GM10248 (cell line): ENCODE data around the gene MRPS11.

Experiments
- CTCF ChIA-PET: fragments of 300-600 bp; sonication (Branson Sonifier 250); formaldehyde crosslinking; extraction: SDS; loops from one replicate; lab custom pipeline; 2021; ENCODE audit warnings: antibody characterized with exemption; lab: Yijun Ruan, JAX
- POLR2A ChIA-PET: fragments of 350-650 bp; sonication (Branson Sonifier 250); formaldehyde crosslinking; extraction: SDS; loops from one replicate; lab custom pipeline; 2020; ENCODE audit warnings: antibody characterized with exemption; lab: Yijun Ruan, JAX
- DNase-seq: peaks from one replicate; pipeline ENCODE4 v3.0.0; 2012; ENCODE audit errors: extremely low spot score
- TF ChIP-seq, protein P1 (sequence below): IDR thresholded peaks from 2 replicates; pipeline ENCODE4 v1.5.1; 2012; ENCODE audit warnings: mild to moderate bottlenecking, low read depth; ENCODE audit errors: extremely low read depth, missing control alignments, control extremely low read depth

Gene MRPS11

DNA sequence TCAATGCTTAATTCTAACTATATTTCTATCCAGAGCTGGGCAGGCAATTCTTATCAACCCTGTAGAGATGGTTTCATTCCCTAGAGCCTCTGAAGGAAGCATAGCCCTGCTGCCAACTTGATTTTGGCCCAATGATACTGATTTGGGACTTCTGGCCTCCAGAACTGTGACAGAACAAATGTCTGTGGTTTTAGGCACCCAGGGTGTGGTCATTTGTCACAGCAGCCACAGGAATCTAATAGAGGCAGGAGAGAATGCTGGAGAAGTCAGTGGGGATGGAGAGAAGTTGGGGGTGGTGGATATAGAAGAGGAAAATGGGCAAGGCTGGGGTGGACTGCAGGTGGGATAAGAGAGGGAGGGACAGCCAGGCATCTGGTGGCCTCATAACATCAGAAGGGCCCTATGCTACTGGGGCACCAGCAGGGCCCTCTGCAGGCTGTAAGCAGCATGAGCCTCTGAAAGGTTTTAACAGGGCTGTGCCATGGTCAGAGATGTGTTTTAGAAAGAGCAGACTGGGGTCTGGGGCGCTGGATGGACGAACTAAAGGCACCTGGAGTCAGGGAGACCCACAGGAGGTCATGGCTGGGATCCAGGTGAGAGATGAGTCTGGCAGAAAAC, 19.8 kb downstream of the MRPS11 start:
- DNase-seq, result no peak
- POLR2A ChIA-PET, result no interaction called here
- CTCF ChIA-PET, result interaction anchor here (1.8 kb wide), 1 partner anchor 11 kb away, joined by 4 read pairs; no protein-coding TSS in a partner anchor

DNA sequence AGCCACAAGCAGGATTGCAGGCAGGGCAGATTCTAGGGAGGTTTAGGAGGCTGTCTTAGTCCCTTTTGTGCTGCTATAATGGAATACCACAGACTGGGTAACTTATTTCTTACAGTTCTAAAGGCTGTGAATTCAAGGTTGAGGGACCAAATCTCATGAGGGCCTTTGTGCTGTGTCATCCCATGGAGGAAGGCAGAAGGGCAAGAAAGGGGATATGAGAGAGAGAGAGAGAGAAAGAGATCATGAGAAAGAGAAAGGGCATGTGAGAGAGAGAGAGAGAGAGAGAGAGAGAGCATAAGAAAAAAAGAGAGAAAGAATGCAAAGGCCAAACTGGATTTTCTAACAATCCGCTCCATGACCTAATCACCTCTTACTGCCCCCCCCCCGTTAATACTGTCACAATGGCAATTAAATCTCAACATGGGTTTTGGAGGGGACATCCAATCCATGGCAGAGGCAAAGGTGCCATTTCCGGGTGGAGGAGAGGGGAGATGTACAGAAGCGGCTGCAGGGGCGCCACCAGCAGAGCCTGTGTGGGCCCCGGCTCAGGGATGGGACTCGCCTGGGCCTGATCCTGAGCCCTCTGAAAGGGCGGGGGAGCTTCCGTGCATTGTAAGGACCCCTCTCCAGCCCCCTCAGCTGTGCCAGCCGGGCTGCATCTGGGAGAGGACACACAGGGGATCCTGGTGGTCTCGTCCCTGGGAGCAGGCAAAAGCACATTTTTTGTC, 20.5 kb downstream of the MRPS11 start:
- TF ChIP-seq, protein P1, sequence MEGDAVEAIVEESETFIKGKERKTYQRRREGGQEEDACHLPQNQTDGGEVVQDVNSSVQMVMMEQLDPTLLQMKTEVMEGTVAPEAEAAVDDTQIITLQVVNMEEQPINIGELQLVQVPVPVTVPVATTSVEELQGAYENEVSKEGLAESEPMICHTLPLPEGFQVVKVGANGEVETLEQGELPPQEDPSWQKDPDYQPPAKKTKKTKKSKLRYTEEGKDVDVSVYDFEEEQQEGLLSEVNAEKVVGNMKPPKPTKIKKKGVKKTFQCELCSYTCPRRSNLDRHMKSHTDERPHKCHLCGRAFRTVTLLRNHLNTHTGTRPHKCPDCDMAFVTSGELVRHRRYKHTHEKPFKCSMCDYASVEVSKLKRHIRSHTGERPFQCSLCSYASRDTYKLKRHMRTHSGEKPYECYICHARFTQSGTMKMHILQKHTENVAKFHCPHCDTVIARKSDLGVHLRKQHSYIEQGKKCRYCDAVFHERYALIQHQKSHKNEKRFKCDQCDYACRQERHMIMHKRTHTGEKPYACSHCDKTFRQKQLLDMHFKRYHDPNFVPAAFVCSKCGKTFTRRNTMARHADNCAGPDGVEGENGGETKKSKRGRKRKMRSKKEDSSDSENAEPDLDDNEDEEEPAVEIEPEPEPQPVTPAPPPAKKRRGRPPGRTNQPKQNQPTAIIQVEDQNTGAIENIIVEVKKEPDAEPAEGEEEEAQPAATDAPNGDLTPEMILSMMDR, result no peak
- no peak for DNase-seq
- ChIA-PET POLR2A (no interaction called here), CTCF (interaction anchor here (1.9 to 2.3 kb wide), 2 partner anchors 10 to 19 kb away, joined by 8 to 9 read pairs; no protein-coding TSS in a partner anchor)

More for the DNA sequence above, 19.8 kb downstream of the MRPS11 start:
- TF ChIP-seq, protein P1, result no peak

DNA sequence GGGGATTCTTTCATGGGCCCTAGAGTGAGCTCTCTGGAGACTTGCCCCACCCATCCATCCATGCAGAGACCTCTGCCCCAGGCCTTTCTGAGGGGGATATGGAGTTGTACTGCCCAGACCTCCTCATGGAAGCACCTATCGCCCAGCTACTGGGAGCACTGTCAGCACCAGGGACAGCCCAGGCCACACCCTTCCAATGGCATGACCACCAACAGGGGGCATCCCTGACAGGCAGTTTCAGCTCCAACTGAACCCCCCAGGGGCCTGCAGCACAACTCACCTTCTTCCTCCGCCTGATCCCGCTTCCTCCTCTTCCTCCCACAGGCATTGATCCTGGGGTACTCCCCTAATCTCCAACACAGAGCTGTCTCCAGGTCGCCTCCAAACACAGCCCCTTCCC, 21.8 kb downstream of the MRPS11 start:
- ChIA-PET POLR2A (no interaction called here), CTCF (interaction anchor here (0.7 to 2.4 kb wide), 6 partner anchors 12 to 95 kb away, joined by 3 to 9 read pairs (median 6); partner anchors contain the start of genes MRPL46 and MRPS11)
- DNase-seq, result no peak
- TF ChIP-seq, protein P1, result no peak

DNA sequence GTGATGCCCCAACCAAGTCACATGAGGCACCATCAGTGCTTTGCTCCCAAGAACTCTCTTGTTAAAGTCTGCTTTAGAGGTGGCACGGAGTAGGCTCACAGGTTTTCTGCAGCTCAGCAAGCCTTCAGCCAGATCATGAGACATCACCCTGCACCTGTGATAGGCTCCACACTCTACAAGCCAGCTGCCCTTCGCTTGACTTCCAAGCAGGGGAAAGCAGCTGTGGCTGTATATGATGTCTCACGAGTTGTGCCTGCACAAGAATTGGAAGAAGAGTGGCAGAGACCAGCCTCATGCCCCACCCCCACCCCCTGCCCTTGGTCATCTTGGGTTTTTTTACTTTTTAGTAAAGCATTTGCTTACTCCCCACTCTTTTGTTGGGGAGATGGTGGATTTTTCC, 22.5 kb downstream of the MRPS11 start:
- CTCF ChIA-PET, result interaction anchor here (1.1 to 2.4 kb wide), 4 partner anchors 12 to 27 kb away, joined by 3 to 9 read pairs (median 8); partner anchors contain the start of genes MRPL46 and MRPS11
- TF ChIP-seq, protein P1, result no peak
- POLR2A ChIA-PET, result no interaction called here
- no peak for DNase-seq

DNA sequence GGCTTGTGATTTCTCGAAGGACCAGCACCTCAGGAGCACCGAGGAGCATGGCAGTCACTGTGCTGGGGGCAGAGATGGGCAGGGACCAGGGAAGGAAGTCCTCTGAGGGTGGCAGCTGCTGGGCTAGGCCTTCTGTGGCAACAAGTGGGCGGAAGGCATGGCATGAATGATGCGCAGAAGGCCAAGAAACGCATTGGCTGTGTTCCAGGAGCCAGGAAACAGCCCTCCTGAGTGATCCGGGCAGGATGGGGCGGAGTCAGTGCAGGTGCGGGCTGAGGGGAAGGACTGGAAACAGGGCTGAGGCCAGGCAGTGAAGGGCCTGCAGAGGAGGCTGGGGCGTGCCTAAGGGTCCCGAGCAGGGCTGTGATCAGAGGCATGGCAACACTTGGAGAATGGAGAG, 23.6 kb downstream of the MRPS11 start:
- ChIA-PET CTCF (interaction anchor here (0.6 kb wide), 1 partner anchor 17 kb away, joined by 3 read pairs; no protein-coding TSS in a partner anchor), POLR2A (no interaction called here)
- TF ChIP-seq, protein P1, result no peak
- DNase-seq, result no peak

DNA sequence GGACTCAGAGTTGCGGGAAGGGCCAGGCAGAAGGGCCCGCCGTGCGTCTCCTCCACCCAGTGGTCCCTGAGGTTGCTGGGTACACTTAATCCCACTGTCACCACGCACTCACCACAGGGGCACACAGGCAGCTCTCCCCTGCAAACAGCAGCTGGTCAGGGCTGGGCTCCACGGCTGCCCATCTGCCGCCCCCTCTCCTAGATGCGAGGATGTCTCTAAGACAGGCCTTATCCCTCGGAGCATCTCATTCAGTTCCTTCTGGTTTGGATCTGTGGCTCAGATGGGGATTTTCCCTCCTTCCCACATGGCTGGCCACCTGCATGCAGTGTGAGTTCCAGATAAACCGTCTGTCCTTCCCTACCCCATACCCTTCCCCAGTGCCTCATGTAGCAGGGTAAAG, 26.3 kb downstream of the MRPS11 start:
- ChIA-PET CTCF (interaction anchor here (2.2 to 2.6 kb wide), 2 partner anchors 12 to 14 kb away, joined by 7 read pairs; no protein-coding TSS in a partner anchor), POLR2A (no interaction called here)
- TF ChIP-seq, protein P1, result no peak
- DNase-seq, result no peak
